ENCODE results near the gene RPL18.
"Not testable (repeated sequence)": the region's sequence is repeated elsewhere in the genome, so short reads cannot be mapped to it uniquely, and the experiment has no call there.

RPL18 gene

DNA sequence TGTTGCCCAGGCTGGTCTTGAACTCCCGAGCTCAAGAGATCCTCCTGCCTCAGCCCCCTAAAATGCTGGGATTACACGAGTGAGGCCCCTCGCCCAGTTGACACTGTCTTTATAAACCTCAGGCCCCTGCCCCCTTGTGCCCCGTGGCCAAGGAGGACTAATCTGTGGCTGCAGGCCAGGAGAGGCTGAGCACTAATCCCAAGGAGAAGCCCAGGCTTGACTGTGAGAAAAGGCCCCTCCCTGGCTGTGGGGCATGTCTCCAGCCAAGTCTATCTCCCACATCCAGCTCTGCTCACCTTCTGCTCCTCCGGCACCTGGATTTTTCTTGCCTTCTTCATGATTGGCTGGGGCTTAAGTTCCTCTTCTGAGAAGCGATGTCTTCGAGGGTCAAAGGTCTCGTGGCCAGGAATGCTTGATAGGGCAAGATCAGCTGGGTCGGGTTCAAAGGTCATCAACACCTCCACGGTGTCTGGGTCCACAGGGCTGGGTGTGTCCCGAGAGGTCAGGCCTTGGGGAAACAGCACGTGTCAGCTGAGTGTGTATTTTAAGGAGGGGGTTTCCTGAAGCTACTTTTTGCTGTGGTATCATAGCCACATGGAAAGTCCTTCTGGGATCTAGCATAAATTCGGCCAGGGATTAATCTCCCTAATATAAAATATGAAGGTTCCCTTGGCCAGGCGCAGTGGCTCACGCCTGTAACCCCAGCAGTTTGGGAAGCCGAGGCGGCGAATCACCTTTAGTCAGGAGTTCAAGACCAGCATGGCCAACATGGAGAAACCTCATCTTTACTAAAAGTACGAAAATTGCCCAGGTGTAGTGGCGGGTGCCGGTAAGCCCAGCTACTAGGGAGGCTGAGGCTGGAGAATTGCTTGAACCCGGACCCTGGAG, 14.4 kb upstream of the RPL18 start:
- H3K9ac ChIP-seq (ENCODE audit: low read length): peak overlapping the region; percentile 10
- peak overlapping the region; percentile 12 for H3K4me3 ChIP-seq (ENCODE audit: low read length)
- H3K4me1 ChIP-seq (ENCODE audit: control insufficient read depth, insufficient read depth, low read length): peaks cover 66% of the 10 kb centered on the region
- no peaks in the 10 kb centered on the region for H3K9me3 ChIP-seq (ENCODE audit: control insufficient read depth, low read length)
- peaks cover 3% of the 10 kb centered on the region for H3K36me3 ChIP-seq (ENCODE audit: control insufficient read depth, insufficient read depth, low read length)
- H3K27me3 ChIP-seq (ENCODE audit: control insufficient read depth, insufficient read depth, low read length): no peaks in the 10 kb centered on the region

GRCh38 chr19:48632692-48633147, 13.7 kb upstream of the RPL18 start:
- Histone ChIP-seq H3K27me3 (ENCODE audit: control insufficient read depth, insufficient read depth, low read length) (no peaks in the 10 kb centered on the region), H3K36me3 (ENCODE audit: control insufficient read depth, insufficient read depth, low read length) (peaks cover 3% of the 10 kb centered on the region), H3K4me1 (ENCODE audit: control insufficient read depth, insufficient read depth, low read length) (peaks cover 69% of the 10 kb centered on the region), H3K9ac (ENCODE audit: low read length) (no peak overlapping the region), H3K9me3 (ENCODE audit: control insufficient read depth, low read length) (no peaks in the 10 kb centered on the region), H3K4me3 (ENCODE audit: low read length) (no peak overlapping the region)

DNA sequence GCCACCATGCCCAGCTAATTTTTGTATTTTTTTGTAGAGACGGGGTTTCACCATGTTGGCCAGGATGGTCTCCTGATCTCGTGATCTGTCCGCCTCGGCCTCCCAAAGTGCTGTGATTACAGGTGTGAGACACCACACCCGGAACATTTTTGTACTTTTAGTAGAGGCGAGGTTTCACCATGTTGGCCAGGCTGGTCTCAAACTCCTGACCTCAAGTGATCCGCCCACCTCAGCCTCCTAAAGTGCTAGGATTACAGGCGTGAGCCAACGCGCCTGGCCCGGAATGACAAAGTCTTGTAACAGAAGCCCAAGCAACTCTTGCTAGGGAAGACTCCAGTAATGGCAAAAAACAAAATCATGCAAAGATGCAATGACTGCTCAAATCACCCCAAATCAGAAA, 13.3 kb upstream of the RPL18 start:
- not testable (repeated sequence) for H3K4me3 ChIP-seq (ENCODE audit: low read length); H3K9ac ChIP-seq (ENCODE audit: low read length); H3K9me3 ChIP-seq (ENCODE audit: control insufficient read depth, low read length); H3K36me3 ChIP-seq (ENCODE audit: control insufficient read depth, insufficient read depth, low read length); H3K27me3 ChIP-seq (ENCODE audit: control insufficient read depth, insufficient read depth, low read length)
- peaks cover 74% of the 10 kb centered on the region for H3K4me1 ChIP-seq (ENCODE audit: control insufficient read depth, insufficient read depth, low read length)

GRCh38 chr19:48631225-48631624, 12.2 kb upstream of the RPL18 start:
- Histone ChIP-seq H3K4me3 (ENCODE audit: low read length) (no peak overlapping the region), H3K4me1 (ENCODE audit: control insufficient read depth, insufficient read depth, low read length) (peaks cover 78% of the 10 kb centered on the region), H3K9me3 (ENCODE audit: control insufficient read depth, low read length) (no peaks in the 10 kb centered on the region), H3K9ac (ENCODE audit: low read length) (no peak overlapping the region), H3K27me3 (ENCODE audit: control insufficient read depth, insufficient read depth, low read length) (no peaks in the 10 kb centered on the region), H3K36me3 (ENCODE audit: control insufficient read depth, insufficient read depth, low read length) (peaks cover 3% of the 10 kb centered on the region)

DNA sequence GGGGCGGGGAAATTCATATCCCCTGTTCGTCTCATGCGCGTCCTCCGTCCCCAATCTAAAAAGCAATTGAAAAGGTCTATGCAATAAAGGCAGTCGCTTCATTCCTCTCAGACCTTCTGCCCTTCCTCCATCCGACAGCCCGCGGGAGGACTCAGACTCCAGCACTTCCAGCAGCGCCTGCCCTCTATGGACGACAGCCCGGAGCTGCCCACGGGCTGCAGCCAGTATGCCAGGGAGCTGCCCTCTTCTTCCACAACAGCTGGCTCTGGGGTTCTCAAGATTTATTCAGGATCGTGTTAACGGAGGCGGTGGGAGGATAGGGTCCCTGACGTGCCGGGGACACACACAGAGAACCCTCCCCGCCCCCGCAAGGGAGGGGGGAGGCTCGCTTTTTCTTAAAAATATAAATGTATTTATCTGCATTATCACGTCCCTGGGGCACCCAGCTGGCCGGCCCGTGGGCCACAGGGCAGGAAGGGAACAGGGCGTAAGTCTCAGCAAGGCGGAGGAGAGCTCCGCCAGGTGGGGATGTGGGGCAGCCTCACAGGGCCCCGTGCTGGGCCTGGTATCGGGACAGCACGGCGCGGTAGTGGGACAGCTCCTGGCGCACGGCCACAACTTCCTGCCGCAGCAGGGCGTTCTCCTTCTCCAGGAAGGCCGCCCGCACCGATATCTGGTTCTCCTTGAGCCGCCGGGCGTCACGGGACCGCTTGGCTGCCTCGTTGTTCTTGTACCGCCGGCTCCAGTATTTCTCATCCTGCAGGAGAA, 11.5 kb upstream of the RPL18 start:
- H3K9ac ChIP-seq (ENCODE audit: low read length): peak overlapping the region; percentile 58
- no peaks in the 10 kb centered on the region for H3K9me3 ChIP-seq (ENCODE audit: control insufficient read depth, low read length)
- no peak overlapping the region for H3K4me3 ChIP-seq (ENCODE audit: low read length)
- H3K4me1 ChIP-seq (ENCODE audit: control insufficient read depth, insufficient read depth, low read length): peaks cover 85% of the 10 kb centered on the region
- no peaks in the 10 kb centered on the region for H3K27me3 ChIP-seq (ENCODE audit: control insufficient read depth, insufficient read depth, low read length)
- H3K36me3 ChIP-seq (ENCODE audit: control insufficient read depth, insufficient read depth, low read length): peaks cover 3% of the 10 kb centered on the region

DNA sequence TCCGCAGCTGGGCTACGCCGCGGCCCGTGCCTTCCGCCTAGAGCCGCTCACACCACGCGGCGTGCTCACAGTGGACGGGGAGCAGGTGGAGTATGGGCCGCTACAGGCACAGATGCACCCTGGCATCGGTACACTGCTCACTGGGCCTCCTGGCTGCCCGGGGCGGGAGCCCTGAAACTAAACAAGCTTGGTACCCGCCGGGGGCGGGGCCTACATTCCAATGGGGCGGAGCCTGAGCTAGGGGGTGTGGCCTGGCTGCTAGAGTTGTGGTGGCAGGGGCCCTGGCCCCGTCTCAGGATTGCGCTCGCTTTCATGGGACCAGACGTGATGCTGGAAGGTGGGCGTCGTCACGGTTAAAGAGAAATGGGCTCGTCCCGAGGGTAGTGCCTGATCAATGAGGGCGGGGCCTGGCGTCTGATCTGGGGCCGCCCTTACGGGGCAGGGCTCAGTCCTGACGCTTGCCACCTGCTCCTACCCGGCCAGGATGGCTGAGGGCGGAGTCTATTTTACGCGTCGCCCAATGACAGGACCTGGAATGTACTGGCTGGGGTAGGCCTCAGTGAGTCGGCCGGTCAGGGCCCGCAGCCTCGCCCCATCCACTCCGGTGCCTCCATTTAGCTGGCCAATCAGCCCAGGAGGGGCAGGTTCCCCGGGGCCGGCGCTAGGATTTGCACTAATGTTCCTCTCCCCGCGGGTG, 10.8 kb upstream of the RPL18 start:
- Histone ChIP-seq H3K36me3 (ENCODE audit: control insufficient read depth, insufficient read depth, low read length) (peaks cover 3% of the 10 kb centered on the region), H3K4me3 (ENCODE audit: low read length) (peak overlapping the region; percentile 11), H3K27me3 (ENCODE audit: control insufficient read depth, insufficient read depth, low read length) (no peaks in the 10 kb centered on the region), H3K9ac (ENCODE audit: low read length) (peak overlapping the region; percentile 58), H3K9me3 (ENCODE audit: control insufficient read depth, low read length) (no peaks in the 10 kb centered on the region), H3K4me1 (ENCODE audit: control insufficient read depth, insufficient read depth, low read length) (peaks cover 87% of the 10 kb centered on the region)

- no peak overlapping the region for H3K9ac ChIP-seq (ENCODE audit: low read length)
- no peaks in the 10 kb centered on the region for H3K27me3 ChIP-seq (ENCODE audit: control insufficient read depth, insufficient read depth, low read length)
- H3K36me3 ChIP-seq (ENCODE audit: control insufficient read depth, insufficient read depth, low read length): peaks cover 3% of the 10 kb centered on the region
- no peak overlapping the region for H3K4me3 ChIP-seq (ENCODE audit: low read length)
- H3K9me3 ChIP-seq (ENCODE audit: control insufficient read depth, low read length): no peaks in the 10 kb centered on the region
- peaks cover 87% of the 10 kb centered on the region for H3K4me1 ChIP-seq (ENCODE audit: control insufficient read depth, insufficient read depth, low read length)
Observed at GRCh38 chr19:48629297-48629598, 10.3 kb upstream of the RPL18 start.

DNA sequence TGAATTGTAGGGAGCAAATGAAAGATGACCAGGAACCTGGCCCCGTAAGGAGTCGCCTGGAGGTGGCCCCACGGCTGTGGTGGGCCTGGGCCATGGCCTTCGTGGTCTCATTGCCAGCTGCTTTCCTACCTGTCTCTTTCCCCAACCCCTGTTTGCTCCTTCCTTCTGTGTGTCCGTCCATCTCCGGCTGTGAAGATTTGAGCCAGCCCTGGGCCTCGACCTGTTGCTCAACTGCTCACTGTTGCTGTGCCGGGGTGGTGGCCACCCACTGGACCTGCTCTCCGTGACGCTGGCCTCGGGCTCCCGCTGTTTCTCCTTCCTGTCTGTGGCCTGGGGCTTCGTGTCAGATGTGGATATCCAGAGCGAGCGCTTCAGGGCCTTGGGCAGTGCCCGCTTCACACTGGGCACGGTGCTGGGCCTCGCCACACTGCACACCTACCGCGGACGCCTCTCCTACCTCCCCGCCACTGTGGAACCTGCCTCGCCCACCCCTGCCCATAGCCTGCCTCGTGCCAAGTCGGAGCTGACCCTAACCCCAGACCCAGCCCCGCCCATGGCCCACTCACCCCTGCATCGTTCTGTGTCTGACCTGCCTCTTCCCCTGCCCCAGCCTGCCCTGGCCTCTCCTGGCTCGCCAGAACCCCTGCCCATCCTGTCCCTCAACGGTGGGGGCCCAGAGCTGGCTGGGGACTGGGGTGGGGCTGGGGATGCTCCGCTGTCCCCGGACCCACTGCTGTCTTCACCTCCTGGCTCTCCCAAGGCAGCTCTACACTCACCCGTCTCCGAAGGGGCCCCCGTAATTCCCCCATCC, 9.7 kb upstream of the RPL18 start:
- Histone ChIP-seq H3K36me3 (ENCODE audit: control insufficient read depth, insufficient read depth, low read length) (peaks cover 3% of the 10 kb centered on the region), H3K4me1 (ENCODE audit: control insufficient read depth, insufficient read depth, low read length) (peaks cover 84% of the 10 kb centered on the region), H3K27me3 (ENCODE audit: control insufficient read depth, insufficient read depth, low read length) (no peaks in the 10 kb centered on the region), H3K9me3 (ENCODE audit: control insufficient read depth, low read length) (no peaks in the 10 kb centered on the region), H3K4me3 (ENCODE audit: low read length) (no peak overlapping the region), H3K9ac (ENCODE audit: low read length) (no peak overlapping the region)

GRCh38 chr19:48627865-48628314, 8.9 kb upstream of the RPL18 start:
- H3K9ac ChIP-seq (ENCODE audit: low read length): peak overlapping the region; percentile 38
- H3K4me1 ChIP-seq (ENCODE audit: control insufficient read depth, insufficient read depth, low read length): peaks cover 82% of the 10 kb centered on the region
- H3K36me3 ChIP-seq (ENCODE audit: control insufficient read depth, insufficient read depth, low read length): peaks cover under 1% of the 10 kb centered on the region
- H3K27me3 ChIP-seq (ENCODE audit: control insufficient read depth, insufficient read depth, low read length): no peaks in the 10 kb centered on the region
- no peaks in the 10 kb centered on the region for H3K9me3 ChIP-seq (ENCODE audit: control insufficient read depth, low read length)
- no peak overlapping the region for H3K4me3 ChIP-seq (ENCODE audit: low read length)

- Histone ChIP-seq H3K4me1 (ENCODE audit: control insufficient read depth, insufficient read depth, low read length) (peaks cover 77% of the 10 kb centered on the region), H3K4me3 (ENCODE audit: low read length) (peak overlapping the region; percentile 14), H3K36me3 (ENCODE audit: control insufficient read depth, insufficient read depth, low read length) (no peaks in the 10 kb centered on the region), H3K27me3 (ENCODE audit: control insufficient read depth, insufficient read depth, low read length) (no peaks in the 10 kb centered on the region), H3K9ac (ENCODE audit: low read length) (peak overlapping the region; percentile 38), H3K9me3 (ENCODE audit: control insufficient read depth, low read length) (no peaks in the 10 kb centered on the region)
Observed at GRCh38 chr19:48627201-48627864, 8.4 kb upstream of the RPL18 start.

DNA sequence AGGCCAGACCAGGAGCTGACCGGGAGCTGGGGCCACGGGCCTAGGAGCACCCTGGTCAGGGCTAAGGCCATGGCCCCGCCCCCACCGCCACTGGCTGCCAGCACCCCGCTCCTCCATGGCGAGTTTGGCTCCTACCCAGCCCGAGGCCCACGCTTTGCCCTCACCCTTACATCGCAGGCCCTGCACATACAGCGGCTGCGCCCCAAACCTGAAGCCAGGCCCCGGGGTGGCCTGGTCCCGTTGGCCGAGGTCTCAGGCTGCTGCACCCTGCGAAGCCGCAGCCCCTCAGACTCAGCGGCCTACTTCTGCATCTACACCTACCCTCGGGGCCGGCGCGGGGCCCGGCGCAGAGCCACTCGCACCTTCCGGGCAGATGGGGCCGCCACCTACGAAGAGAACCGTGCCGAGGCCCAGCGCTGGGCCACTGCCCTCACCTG, 6.9 kb upstream of the RPL18 start:
- Histone ChIP-seq H3K4me1 (ENCODE audit: control insufficient read depth, insufficient read depth, low read length) (peaks cover 68% of the 10 kb centered on the region), H3K9ac (ENCODE audit: low read length) (no peak overlapping the region), H3K36me3 (ENCODE audit: control insufficient read depth, insufficient read depth, low read length) (no peaks in the 10 kb centered on the region), H3K4me3 (ENCODE audit: low read length) (no peak overlapping the region), H3K9me3 (ENCODE audit: control insufficient read depth, low read length) (no peaks in the 10 kb centered on the region), H3K27me3 (ENCODE audit: control insufficient read depth, insufficient read depth, low read length) (no peaks in the 10 kb centered on the region)

All from mucosa of stomach (tissue), 1 donor.